H1 (cell line): ENCODE results near the gene TRIM65. TPM values are rescaled to one million over a fixed set of nuclear protein-coding genes. Genes with fewer than 3 reads are reported as not detected.

Source experiments
- POLR2A ChIP-seq, 2 experiments: IDR thresholded peaks; 1 replicate in 1 of 2; 2 replicates in 1 of 2; pipeline ENCODE4 v1.6.1; 2011; ENCODE audit warnings: low read depth in 2 of 2, low read length in 2 of 2, mild to moderate bottlenecking in 2 of 2; ENCODE audit errors: control extremely low read depth in 1 of 2
- POU5F1 ChIP-seq: IDR thresholded peaks from 2 replicates; pipeline ENCODE4 v1.6.1; 2011; ENCODE audit warnings: low read depth, mild to moderate bottlenecking, low read length, moderate library complexity
- polyA plus RNA-seq, 7 experiments: library from polyadenylated mRNA; depleted of rRNA in 3 of 7; stranded (reverse) in 5 of 7; unstranded in 2 of 7; fragments of >200 nt in 5 of 7; fragments of 200-250 nt in 2 of 7; gene quantifications; 1 replicate in 5 of 7; 2 replicates in 1 of 7; 4 replicates in 1 of 7; pipeline versions ENCODE4 v1.2.1 to v1.2.3, GENCODE V29; 2011 to 2013; ENCODE audit warnings: missing spikeins in 2 of 7, mixed read lengths in 2 of 7
- total RNA-seq: library from RNA; stranded (reverse); fragmentation: NEBNext Ultra II Directional; extraction: Animal tissue kit (Norgen Biotek cat#: 25700); gene quantifications from 2 replicates; pipeline ENCODE4 v1.2.1, GENCODE V29; 2021
- TF ChIP-seq, protein P1 (sequence below): fragments of 300-600 bp; sonication (generic); IDR thresholded peaks from 2 replicates; pipeline ENCODE4 v1.7.1; 2012; ENCODE audit warnings: low read length, moderate library complexity, mild to moderate bottlenecking, inconsistent platforms; ENCODE audit not compliant: insufficient replicate concordance
- TF ChIP-seq, protein P2 (sequence below): IDR thresholded peaks from 2 replicates; pipeline ENCODE4 v1.6.1; 2012; ENCODE audit warnings: inconsistent platforms
- TF ChIP-seq, protein P3 (sequence below), 3 experiments: IDR thresholded peaks; 1 replicate in 2 of 3; 2 replicates in 1 of 3; pipeline versions ENCODE4 v1.5.1 to v1.6.1; 2011; ENCODE audit warnings: low read length in 3 of 3, mild to moderate bottlenecking in 3 of 3, inconsistent platforms in 2 of 3, low read depth in 1 of 3, moderate library complexity in 1 of 3; ENCODE audit not compliant: insufficient read depth in 1 of 3; ENCODE audit errors: control extremely low read depth in 1 of 3
- TF ChIP-seq, protein P4 (sequence below): IDR thresholded peaks from 2 replicates; pipeline ENCODE4 v1.6.1; 2011; ENCODE audit warnings: low read length, improper control_type of control experiment

TRIM65 gene
- total and polyA plus RNA-seq, 2 of the 8 experiments (the other 6 are each of a cell fraction or from before 2014, with no cell fraction given), result 21.2 to 48.6 TPM

DNA sequence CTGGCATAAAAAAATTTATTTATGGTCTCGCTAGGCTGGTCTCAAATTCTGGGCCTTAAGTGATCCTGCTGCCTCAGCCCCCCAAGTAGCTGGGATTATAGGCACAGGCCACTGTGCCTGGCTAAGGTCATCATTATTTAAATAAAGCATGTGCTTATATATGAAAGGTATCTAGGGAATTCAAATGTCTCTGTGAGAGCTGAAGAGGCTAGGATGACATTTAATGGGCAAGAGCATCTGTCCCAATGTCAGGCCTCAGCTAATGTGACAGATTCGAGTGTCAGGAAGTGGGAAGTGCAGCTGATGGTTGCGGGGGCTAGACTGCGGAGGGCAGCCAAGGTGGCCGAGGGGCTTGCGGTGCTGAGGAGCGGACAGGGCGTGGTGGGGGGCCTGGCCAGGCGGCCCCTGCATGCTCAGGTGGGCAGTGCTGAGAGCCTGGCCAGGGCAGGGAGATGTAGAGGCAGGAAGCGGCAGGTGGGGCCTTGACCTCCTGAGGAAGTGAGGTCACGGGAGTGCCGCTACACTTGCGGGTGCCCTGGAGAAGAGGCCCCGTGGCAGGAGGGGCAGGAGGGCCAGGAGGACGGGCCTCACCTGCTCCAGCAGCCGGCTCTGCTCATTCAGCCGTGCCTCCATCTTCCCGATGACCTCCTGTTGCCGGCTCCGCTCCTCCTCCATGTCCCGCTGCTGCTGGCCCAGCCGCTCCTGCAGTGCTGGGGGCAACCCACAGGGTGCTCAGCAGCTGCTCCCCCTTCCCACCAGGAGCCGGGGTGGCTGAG lies 20.6 kb upstream of the TRIM65 start (continued):
- TF ChIP-seq, protein P1, sequence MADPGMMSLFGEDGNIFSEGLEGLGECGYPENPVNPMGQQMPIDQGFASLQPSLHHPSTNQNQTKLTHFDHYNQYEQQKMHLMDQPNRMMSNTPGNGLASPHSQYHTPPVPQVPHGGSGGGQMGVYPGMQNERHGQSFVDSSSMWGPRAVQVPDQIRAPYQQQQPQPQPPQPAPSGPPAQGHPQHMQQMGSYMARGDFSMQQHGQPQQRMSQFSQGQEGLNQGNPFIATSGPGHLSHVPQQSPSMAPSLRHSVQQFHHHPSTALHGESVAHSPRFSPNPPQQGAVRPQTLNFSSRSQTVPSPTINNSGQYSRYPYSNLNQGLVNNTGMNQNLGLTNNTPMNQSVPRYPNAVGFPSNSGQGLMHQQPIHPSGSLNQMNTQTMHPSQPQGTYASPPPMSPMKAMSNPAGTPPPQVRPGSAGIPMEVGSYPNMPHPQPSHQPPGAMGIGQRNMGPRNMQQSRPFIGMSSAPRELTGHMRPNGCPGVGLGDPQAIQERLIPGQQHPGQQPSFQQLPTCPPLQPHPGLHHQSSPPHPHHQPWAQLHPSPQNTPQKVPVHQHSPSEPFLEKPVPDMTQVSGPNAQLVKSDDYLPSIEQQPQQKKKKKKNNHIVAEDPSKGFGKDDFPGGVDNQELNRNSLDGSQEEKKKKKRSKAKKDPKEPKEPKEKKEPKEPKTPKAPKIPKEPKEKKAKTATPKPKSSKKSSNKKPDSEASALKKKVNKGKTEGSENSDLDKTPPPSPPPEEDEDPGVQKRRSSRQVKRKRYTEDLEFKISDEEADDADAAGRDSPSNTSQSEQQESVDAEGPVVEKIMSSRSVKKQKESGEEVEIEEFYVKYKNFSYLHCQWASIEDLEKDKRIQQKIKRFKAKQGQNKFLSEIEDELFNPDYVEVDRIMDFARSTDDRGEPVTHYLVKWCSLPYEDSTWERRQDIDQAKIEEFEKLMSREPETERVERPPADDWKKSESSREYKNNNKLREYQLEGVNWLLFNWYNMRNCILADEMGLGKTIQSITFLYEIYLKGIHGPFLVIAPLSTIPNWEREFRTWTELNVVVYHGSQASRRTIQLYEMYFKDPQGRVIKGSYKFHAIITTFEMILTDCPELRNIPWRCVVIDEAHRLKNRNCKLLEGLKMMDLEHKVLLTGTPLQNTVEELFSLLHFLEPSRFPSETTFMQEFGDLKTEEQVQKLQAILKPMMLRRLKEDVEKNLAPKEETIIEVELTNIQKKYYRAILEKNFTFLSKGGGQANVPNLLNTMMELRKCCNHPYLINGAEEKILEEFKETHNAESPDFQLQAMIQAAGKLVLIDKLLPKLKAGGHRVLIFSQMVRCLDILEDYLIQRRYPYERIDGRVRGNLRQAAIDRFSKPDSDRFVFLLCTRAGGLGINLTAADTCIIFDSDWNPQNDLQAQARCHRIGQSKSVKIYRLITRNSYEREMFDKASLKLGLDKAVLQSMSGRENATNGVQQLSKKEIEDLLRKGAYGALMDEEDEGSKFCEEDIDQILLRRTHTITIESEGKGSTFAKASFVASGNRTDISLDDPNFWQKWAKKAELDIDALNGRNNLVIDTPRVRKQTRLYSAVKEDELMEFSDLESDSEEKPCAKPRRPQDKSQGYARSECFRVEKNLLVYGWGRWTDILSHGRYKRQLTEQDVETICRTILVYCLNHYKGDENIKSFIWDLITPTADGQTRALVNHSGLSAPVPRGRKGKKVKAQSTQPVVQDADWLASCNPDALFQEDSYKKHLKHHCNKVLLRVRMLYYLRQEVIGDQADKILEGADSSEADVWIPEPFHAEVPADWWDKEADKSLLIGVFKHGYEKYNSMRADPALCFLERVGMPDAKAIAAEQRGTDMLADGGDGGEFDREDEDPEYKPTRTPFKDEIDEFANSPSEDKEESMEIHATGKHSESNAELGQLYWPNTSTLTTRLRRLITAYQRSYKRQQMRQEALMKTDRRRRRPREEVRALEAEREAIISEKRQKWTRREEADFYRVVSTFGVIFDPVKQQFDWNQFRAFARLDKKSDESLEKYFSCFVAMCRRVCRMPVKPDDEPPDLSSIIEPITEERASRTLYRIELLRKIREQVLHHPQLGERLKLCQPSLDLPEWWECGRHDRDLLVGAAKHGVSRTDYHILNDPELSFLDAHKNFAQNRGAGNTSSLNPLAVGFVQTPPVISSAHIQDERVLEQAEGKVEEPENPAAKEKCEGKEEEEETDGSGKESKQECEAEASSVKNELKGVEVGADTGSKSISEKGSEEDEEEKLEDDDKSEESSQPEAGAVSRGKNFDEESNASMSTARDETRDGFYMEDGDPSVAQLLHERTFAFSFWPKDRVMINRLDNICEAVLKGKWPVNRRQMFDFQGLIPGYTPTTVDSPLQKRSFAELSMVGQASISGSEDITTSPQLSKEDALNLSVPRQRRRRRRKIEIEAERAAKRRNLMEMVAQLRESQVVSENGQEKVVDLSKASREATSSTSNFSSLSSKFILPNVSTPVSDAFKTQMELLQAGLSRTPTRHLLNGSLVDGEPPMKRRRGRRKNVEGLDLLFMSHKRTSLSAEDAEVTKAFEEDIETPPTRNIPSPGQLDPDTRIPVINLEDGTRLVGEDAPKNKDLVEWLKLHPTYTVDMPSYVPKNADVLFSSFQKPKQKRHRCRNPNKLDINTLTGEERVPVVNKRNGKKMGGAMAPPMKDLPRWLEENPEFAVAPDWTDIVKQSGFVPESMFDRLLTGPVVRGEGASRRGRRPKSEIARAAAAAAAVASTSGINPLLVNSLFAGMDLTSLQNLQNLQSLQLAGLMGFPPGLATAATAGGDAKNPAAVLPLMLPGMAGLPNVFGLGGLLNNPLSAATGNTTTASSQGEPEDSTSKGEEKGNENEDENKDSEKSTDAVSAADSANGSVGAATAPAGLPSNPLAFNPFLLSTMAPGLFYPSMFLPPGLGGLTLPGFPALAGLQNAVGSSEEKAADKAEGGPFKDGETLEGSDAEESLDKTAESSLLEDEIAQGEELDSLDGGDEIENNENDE, result no peak
- TF ChIP-seq POLR2A (IDR thresholded peaks at IDR 0.05; ENCODE audit: control extremely low read depth in 1 of 2, low read depth in 2 of 2, low read length in 2 of 2) (no peak), POU5F1 (no peak)
- TF ChIP-seq, protein P2, sequence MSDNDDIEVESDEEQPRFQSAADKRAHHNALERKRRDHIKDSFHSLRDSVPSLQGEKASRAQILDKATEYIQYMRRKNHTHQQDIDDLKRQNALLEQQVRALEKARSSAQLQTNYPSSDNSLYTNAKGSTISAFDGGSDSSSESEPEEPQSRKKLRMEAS, result no peak
- TF ChIP-seq, protein P3, sequence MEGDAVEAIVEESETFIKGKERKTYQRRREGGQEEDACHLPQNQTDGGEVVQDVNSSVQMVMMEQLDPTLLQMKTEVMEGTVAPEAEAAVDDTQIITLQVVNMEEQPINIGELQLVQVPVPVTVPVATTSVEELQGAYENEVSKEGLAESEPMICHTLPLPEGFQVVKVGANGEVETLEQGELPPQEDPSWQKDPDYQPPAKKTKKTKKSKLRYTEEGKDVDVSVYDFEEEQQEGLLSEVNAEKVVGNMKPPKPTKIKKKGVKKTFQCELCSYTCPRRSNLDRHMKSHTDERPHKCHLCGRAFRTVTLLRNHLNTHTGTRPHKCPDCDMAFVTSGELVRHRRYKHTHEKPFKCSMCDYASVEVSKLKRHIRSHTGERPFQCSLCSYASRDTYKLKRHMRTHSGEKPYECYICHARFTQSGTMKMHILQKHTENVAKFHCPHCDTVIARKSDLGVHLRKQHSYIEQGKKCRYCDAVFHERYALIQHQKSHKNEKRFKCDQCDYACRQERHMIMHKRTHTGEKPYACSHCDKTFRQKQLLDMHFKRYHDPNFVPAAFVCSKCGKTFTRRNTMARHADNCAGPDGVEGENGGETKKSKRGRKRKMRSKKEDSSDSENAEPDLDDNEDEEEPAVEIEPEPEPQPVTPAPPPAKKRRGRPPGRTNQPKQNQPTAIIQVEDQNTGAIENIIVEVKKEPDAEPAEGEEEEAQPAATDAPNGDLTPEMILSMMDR (IDR thresholded peaks at IDR 0.05; ENCODE audit: control extremely low read depth in 1 of 3, insufficient read depth in 1 of 3, low read depth in 1 of 3, low read length in 3 of 3), result no peak
- TF ChIP-seq, protein P4, sequence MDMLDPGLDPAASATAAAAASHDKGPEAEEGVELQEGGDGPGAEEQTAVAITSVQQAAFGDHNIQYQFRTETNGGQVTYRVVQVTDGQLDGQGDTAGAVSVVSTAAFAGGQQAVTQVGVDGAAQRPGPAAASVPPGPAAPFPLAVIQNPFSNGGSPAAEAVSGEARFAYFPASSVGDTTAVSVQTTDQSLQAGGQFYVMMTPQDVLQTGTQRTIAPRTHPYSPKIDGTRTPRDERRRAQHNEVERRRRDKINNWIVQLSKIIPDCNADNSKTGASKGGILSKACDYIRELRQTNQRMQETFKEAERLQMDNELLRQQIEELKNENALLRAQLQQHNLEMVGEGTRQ, result no peak
